ENCODE measurements around the gene SORCS2.

DNA sequence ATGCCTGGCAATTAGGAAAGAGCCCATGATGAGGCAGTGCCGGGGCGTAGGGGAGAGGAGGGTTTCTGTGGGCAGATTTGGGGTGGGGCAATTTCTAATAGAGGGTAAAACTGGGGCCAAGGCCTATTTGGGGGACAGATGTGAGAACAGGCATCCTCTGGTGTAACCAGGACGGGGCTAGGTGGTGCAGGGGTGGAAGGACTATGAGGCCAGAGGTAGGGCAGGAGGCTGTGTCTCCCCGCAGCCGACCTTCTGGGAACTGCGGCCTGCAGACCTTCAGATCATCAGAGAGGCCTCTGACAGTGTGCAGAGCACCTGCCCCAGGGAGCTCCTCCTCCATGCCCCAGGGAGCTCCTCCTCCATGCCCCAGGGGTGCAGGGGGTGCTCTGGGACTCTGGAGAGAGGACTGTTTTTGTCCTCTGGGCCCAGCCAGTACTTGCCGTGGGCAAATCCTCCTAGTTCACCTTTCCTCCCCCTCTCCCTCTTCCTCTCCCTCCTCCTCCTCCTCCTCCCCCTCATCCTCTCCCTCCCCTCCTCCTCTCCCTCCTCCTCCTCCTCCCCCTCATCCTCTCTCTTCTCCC, 101.9 kb downstream of the SORCS2 start:
- no peak for TF ChIP-seq ZNF274 (IDR thresholded peaks at IDR 0.05; ENCODE audit: low read depth, low read length)
- no peak for TF ChIP-seq SUZ12 (IDR thresholded peaks at IDR 0.05; ENCODE audit: extremely low read depth, insufficient read depth, insufficient read length)
- no peak for TF ChIP-seq YY1 (IDR thresholded peaks at IDR 0.05; ENCODE audit: insufficient read depth, insufficient read length)
